ENCODE measurements around the gene CDK1. TPM values are rescaled to one million over a fixed set of nuclear protein-coding genes. Genes with fewer than 3 reads are reported as not detected.

The CDK1 gene
- total RNA-seq, 2 experiments from 2014 or later: 0.75 to 1.1 TPM

DNA sequence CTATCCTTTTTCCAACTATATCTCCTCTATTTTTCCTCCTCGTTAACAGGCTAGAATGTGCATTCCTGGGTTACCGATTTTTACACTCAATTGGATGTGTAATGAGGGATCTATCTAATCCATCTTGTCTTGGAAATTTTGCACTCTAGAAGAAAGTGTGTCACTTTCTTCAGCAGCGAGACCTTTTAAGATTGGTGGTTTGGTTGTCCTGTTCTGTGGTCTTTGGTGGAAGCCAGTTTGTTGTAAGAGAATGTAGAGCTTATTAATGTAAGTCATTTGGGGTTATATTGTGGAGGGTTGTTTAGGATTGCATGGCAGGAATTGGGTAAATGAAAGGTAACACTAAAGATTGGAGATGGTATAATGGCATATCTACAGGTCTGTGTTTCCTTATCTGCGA lies 16.7 kb downstream of the CDK1 start:
- no peak for DNase-seq
- peaks cover 2% of the 10 kb centered on the region for H3K4me1 ChIP-seq (ENCODE audit: insufficient read depth, low read length)
- H3K27me3 ChIP-seq (ENCODE audit: control insufficient read depth in 1 of 2, insufficient read depth in 2 of 2, low read length in 2 of 2): no peaks in the 10 kb centered on the region
- H3K27me3 Mint-ChIP-seq: no peaks in the 10 kb centered on the region
- no peaks in the 10 kb centered on the region for H3K36me3 ChIP-seq (ENCODE audit: insufficient read depth, low read length)
- ChIA-PET POLR2A (no interaction called here), CTCF (no interaction called here)
- H3K4me3 ChIP-seq (ENCODE audit: low read length): no peak overlapping the region
- H3K9me3 ChIP-seq (ENCODE audit: control insufficient read depth in 1 of 2, insufficient read depth in 1 of 2, low read length in 2 of 2): no peaks in the 10 kb centered on the region
- H3K9me3 Mint-ChIP-seq: no peaks in the 10 kb centered on the region
- intact Hi-C loops (cut with DNase I, micrococcal nuclease): no loop called here
- H3K27ac Mint-ChIP-seq: no peak overlapping the region
- no peak overlapping the region for H3K27ac ChIP-seq (ENCODE audit: low read depth in 1 of 2, low read length in 2 of 2)
- H3K4me1 Mint-ChIP-seq (ENCODE audit: low read depth): peaks cover 12% of the 10 kb centered on the region
- no peaks in the 10 kb centered on the region for H3K36me3 Mint-ChIP-seq (ENCODE audit: low read depth)
- H3K4me3 Mint-ChIP-seq: no peak overlapping the region
- ATAC-seq (ENCODE audit: poor library complexity): no peak
- TF ChIP-seq, protein P1, sequence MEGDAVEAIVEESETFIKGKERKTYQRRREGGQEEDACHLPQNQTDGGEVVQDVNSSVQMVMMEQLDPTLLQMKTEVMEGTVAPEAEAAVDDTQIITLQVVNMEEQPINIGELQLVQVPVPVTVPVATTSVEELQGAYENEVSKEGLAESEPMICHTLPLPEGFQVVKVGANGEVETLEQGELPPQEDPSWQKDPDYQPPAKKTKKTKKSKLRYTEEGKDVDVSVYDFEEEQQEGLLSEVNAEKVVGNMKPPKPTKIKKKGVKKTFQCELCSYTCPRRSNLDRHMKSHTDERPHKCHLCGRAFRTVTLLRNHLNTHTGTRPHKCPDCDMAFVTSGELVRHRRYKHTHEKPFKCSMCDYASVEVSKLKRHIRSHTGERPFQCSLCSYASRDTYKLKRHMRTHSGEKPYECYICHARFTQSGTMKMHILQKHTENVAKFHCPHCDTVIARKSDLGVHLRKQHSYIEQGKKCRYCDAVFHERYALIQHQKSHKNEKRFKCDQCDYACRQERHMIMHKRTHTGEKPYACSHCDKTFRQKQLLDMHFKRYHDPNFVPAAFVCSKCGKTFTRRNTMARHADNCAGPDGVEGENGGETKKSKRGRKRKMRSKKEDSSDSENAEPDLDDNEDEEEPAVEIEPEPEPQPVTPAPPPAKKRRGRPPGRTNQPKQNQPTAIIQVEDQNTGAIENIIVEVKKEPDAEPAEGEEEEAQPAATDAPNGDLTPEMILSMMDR (IDR thresholded peaks at IDR 0.05): no peak

DNA sequence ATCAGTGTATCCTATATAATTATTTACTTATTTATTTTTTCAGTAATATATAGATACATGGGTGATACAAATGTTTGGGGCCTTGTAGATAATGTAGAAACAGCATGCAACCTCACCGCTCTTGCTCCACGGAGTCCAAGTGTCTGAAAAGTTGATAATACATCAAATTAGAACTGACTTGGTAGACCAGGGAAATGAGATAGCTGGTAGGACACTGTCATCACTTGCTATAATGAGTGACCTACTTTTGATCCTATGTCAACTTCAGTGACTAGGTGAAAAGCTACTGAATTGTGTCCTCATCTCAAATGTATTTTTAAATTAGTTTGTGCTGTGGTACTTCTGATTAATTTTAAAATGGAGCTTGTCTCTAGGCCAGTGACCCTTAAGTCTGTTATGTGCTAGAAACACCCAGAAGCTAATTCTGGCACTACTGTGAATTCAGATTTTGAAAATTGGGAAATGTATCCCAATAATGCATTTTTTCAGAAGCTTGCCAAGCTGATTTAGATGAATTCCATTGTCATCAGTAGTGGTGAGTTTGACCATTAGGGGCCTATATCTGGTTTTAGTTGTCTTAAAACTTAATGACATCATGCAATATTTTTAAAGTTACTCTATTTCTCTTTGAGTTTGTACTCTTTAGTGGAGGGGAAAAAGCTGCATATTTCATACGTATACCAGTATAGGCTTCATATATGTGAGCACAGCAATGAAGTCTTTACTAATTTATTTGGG lies 17.4 kb downstream of the CDK1 start:
- intact Hi-C loops (cut with DNase I, micrococcal nuclease): no loop called here
- Mint-ChIP-seq H3K4me1 (ENCODE audit: low read depth) (peaks cover 8% of the 10 kb centered on the region), H3K27ac (no peak overlapping the region), H3K36me3 (ENCODE audit: low read depth) (no peaks in the 10 kb centered on the region), H3K4me3 (no peak overlapping the region), H3K27me3 (no peaks in the 10 kb centered on the region), H3K9me3 (no peaks in the 10 kb centered on the region)
- H3K27me3 ChIP-seq (ENCODE audit: control insufficient read depth in 1 of 2, insufficient read depth in 2 of 2, low read length in 2 of 2): no peaks in the 10 kb centered on the region
- ATAC-seq (ENCODE audit: poor library complexity) (no peak), DNase-seq (no peak)
- H3K9me3 ChIP-seq (ENCODE audit: control insufficient read depth in 1 of 2, insufficient read depth in 1 of 2, low read length in 2 of 2): no peaks in the 10 kb centered on the region
- no peaks in the 10 kb centered on the region for H3K4me1 ChIP-seq (ENCODE audit: insufficient read depth, low read length)
- ChIA-PET POLR2A (interaction anchor here (0.6 kb wide), 2 partner anchors 91 to 976 kb away, joined by 3 read pairs; no protein-coding TSS in a partner anchor), CTCF (no interaction called here)
- TF ChIP-seq, protein P1 (IDR thresholded peaks at IDR 0.05): no peak
- no peaks in the 10 kb centered on the region for H3K36me3 ChIP-seq (ENCODE audit: insufficient read depth, low read length)
- H3K27ac ChIP-seq (ENCODE audit: low read depth in 1 of 2, low read length in 2 of 2): no peak overlapping the region
- H3K4me3 ChIP-seq (ENCODE audit: low read length): no peak overlapping the region

DNA sequence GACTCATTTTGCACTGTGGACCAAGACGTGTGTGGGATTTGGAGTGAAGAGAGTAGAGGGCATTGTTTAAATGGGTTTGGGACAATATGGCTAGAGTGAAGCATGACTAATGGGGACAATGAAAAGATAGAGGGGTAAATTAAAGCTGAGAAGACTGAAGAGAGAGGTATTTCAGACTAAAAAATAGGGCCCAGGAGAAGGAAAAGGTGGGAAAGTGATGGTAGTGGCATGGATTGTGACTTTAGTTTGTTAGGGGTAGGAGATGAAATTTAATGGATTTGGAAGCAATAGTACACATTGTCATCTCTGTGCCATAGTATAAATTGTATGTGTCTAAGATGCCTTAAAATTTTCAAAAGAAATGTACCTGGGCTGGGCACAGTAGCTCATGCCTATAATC lies 18.2 kb downstream of the CDK1 start:
- H3K4me1 Mint-ChIP-seq (ENCODE audit: low read depth): peaks cover under 1% of the 10 kb centered on the region
- TF ChIP-seq, protein P1 (IDR thresholded peaks at IDR 0.05): no peak
- no peaks in the 10 kb centered on the region for H3K9me3 Mint-ChIP-seq
- Histone ChIP-seq H3K4me3 (ENCODE audit: low read length) (no peak overlapping the region), H3K27me3 (ENCODE audit: control insufficient read depth in 1 of 2, insufficient read depth in 2 of 2, low read length in 2 of 2) (no peaks in the 10 kb centered on the region), H3K9me3 (ENCODE audit: control insufficient read depth in 1 of 2, insufficient read depth in 1 of 2, low read length in 2 of 2) (no peaks in the 10 kb centered on the region), H3K27ac (ENCODE audit: low read depth in 1 of 2, low read length in 2 of 2) (no peak overlapping the region), H3K36me3 (ENCODE audit: insufficient read depth, low read length) (no peaks in the 10 kb centered on the region), H3K4me1 (ENCODE audit: insufficient read depth, low read length) (no peaks in the 10 kb centered on the region)
- ChIA-PET POLR2A (no interaction called here), CTCF (no interaction called here)
- intact Hi-C loops (cut with DNase I, micrococcal nuclease): no loop called here
- ATAC-seq (ENCODE audit: poor library complexity) (no peak), DNase-seq (no peak)
- no peaks in the 10 kb centered on the region for H3K27me3 Mint-ChIP-seq
- H3K4me3 Mint-ChIP-seq: no peak overlapping the region
- H3K36me3 Mint-ChIP-seq (ENCODE audit: low read depth): no peaks in the 10 kb centered on the region
- no peak overlapping the region for H3K27ac Mint-ChIP-seq

Measured in CD4-positive, alpha-beta T cell (primary cell).